Transverse colon (tissue), 4 donors: ENCODE data around the gene DYTN. TPM values are rescaled to one million over a fixed set of nuclear protein-coding genes. Genes with fewer than 3 reads are reported as not detected.

Experiments
- DNase-seq: peaks from one replicate; pipeline ENCODE4 v3.0.0-alpha.2; 2019
- H3K27ac ChIP-seq, 4 donors: fragments of 200-600 bp; sonication (generic); 2 replicates each; pipeline ENCODE4 v1.5.1; 2016 to 2018; ENCODE audit warnings: inconsistent platforms in 4 of 4
- H3K27me3 ChIP-seq: fragments of 200-600 bp; sonication (generic); 2 replicates; pipeline ENCODE4 v1.5.1; 2017; ENCODE audit warnings: inconsistent platforms
- H3K36me3 ChIP-seq, 4 donors: fragments of 200-600 bp; sonication (generic); 2 replicates each; pipeline ENCODE4 v1.5.1; 2017 to 2019; ENCODE audit warnings: inconsistent platforms in 4 of 4
- H3K4me1 ChIP-seq, 4 donors: fragments of 200-600 bp; sonication (generic); 2 replicates each; pipeline ENCODE4 v1.5.1; 2017 to 2020; ENCODE audit warnings: inconsistent platforms in 4 of 4
- H3K4me3 ChIP-seq, 4 donors: fragments of 200-600 bp; sonication (generic); 1 replicate in 1 of 4; 2 replicates in 3 of 4; pipeline versions ENCODE4 v1.5.1 to v1.6.1; 2017 to 2019; ENCODE audit warnings: inconsistent platforms in 4 of 4
- H3K9me3 ChIP-seq, 2 donors: fragments of 200-600 bp; sonication (generic); 2 replicates each; pipeline ENCODE4 v1.5.1; 2017 to 2019; ENCODE audit warnings: inconsistent platforms in 2 of 2
- EP300 ChIP-seq: sonication (generic); formaldehyde crosslinking; IDR thresholded peaks from one replicate; pipeline ENCODE4 v1.6.1; 2017; ENCODE audit warnings: antibody characterized with exemption, low read depth
- POLR2A ChIP-seq: fragments of 450-650 bp; IDR thresholded peaks from one replicate; pipeline ENCODE4 v1.6.1; 2016; ENCODE audit warnings: antibody characterized with exemption, mild to moderate bottlenecking, moderate library complexity
- POLR2AphosphoS5 ChIP-seq, 3 donors: sonication (generic); formaldehyde crosslinking; IDR thresholded peaks; one replicate each; pipeline ENCODE4 v1.6.1; 2016; ENCODE audit warnings: antibody characterized with exemption in 3 of 3
- WGBS, 2 donors: methylation state at CpG; one replicate each; pipeline ENCODE4 v1.1.5; 2018; ENCODE audit warnings: low coverage in 1 of 2; 5-methylcytosine and 5-hydroxymethylcytosine counted together
- in situ Hi-C, 4 donors: fragments of 200-750 bp; cut with MboI; loops; one replicate each; pipeline versions ENCODE4 v1.15.0 to v1.15.1; 2017; ENCODE audit warnings: low sequenced_read_pairs in 3 of 4, low pct_ligation_motif_present in 1 of 4, low pct_unique_long_range_greater_than_20kb in 1 of 4
- intact Hi-C: fragments of 100-400 bp; cut with DNase I; formaldehyde crosslinking; loops from one replicate; pipeline ENCODE4 v1.15.1; 2023; ENCODE audit warnings: low total_unique reads
- total RNA-seq, 4 donors: library from RNA; depleted of rRNA; stranded (reverse); fragments of >200 nt; gene quantifications; one replicate each; pipeline ENCODE4 v1.1.0, GENCODE V29; 2016
- TF ChIP-seq, protein P1 (sequence below), 5 experiments: fragments of 200-600 bp in 3 of 5; fragments of 450-650 bp in 2 of 5; sonication (generic) in 3 of 5; IDR thresholded peaks; 1 replicate in 2 of 5; 2 replicates in 3 of 5; pipeline ENCODE4 v1.5.1; 2016 to 2017; ENCODE audit warnings: antibody characterized with exemption in 5 of 5, inconsistent platforms in 3 of 5, mild to moderate bottlenecking in 2 of 5, moderate library complexity in 1 of 5

Gene DYTN
- total RNA-seq, 4 donors from 2014 or later = not detected

GRCh38 chr2:206688990-206689389, 29.2 kb downstream of the DYTN start:
- Histone ChIP-seq H3K36me3 (no peaks in the 10 kb centered on the region), H3K27ac (no peak overlapping the region), H3K4me1 (no peaks in the 10 kb centered on the region), H3K27me3 (no peaks in the 10 kb centered on the region), H3K4me3 (no peak overlapping the region), H3K9me3 (no peaks in the 10 kb centered on the region)
- TF ChIP-seq POLR2A (no peak), POLR2AphosphoS5 (IDR thresholded peaks at IDR 0.05) (no peak), EP300 (no peak)
- TF ChIP-seq, protein P1, sequence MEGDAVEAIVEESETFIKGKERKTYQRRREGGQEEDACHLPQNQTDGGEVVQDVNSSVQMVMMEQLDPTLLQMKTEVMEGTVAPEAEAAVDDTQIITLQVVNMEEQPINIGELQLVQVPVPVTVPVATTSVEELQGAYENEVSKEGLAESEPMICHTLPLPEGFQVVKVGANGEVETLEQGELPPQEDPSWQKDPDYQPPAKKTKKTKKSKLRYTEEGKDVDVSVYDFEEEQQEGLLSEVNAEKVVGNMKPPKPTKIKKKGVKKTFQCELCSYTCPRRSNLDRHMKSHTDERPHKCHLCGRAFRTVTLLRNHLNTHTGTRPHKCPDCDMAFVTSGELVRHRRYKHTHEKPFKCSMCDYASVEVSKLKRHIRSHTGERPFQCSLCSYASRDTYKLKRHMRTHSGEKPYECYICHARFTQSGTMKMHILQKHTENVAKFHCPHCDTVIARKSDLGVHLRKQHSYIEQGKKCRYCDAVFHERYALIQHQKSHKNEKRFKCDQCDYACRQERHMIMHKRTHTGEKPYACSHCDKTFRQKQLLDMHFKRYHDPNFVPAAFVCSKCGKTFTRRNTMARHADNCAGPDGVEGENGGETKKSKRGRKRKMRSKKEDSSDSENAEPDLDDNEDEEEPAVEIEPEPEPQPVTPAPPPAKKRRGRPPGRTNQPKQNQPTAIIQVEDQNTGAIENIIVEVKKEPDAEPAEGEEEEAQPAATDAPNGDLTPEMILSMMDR (IDR thresholded peaks at IDR 0.05) = no peak
- intact Hi-C loops = no loop called here
- 25 to 57% methylated on average over 1 of the region's 1 CpG for WGBS, 2 donors
- DNase-seq = no peak
- in situ Hi-C loops = loop anchor here in 1 of 4 donors (25.0 kb wide), 1 partner anchor 298 kb away; no protein-coding TSS in a partner anchor

DNA sequence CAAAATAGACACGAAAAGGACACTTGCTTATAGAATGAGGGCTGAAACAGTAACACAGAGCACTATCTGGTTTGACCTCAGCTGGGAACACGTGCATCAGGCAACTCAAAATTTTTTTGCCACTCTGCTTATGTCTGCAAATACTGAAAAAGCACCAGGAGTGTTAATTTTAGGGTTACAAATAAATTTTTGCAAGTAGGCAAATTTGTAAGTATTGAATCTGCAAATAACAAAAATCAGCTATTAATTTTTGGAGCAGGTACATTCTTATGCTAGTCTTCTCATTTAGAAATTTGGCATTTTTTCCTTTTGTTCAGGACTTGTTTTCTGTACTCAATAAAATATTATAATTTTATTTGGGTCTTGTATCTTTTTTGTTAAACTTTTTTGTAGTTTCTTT, 29.7 kb downstream of the DYTN start:
- TF ChIP-seq POLR2A = no peak
- no peaks in the 10 kb centered on the region for H3K9me3 ChIP-seq
- no peaks in the 10 kb centered on the region for H3K4me1 ChIP-seq
- intact Hi-C loops = no loop called here
- no peaks in the 10 kb centered on the region for H3K36me3 ChIP-seq
- in situ Hi-C loops = loop anchor here in 1 of 4 donors (25.0 kb wide), 1 partner anchor 299 kb away; no protein-coding TSS in a partner anchor
- no peak for DNase-seq
- 55 to 65% methylated on average over 2 of the region's 2 CpGs for WGBS, 2 donors
- H3K4me3 ChIP-seq = no peak overlapping the region
- no peaks in the 10 kb centered on the region for H3K27me3 ChIP-seq
- no peak overlapping the region for H3K27ac ChIP-seq

DNA sequence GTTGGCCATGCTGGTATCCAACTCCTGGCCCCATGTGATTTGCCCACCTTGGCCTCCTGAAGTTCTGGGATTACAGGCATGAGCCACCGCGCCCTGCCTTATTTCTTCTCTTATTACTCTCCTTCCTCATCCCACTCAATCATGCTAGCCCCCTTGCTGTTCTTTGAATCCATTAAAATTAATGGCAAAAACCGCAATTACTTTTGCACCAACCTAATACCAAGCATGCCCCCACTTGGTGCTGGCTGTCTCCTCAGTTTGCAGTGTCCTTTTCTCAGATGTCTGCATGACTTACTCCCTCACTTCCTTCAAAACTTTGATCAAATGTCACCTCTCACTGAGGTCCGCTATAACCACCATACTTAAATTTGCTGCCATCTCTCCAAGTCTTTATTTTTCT, 34.6 kb downstream of the DYTN start:
- WGBS, 2 donors = 65 to 94% methylated on average over 4 of the region's 4 CpGs
- in situ Hi-C loops = loop anchor here in 1 of 4 donors (25.0 kb wide), 1 partner anchor 304 kb away; no protein-coding TSS in a partner anchor

GRCh38 chr2:206670531-206671319, 47.5 kb downstream of the DYTN start:
- 72 to 79% methylated on average over 7 of the region's 7 CpGs for WGBS, 2 donors
- Histone ChIP-seq H3K4me3 (no peak overlapping the region), H3K9me3 (no peaks in the 10 kb centered on the region), H3K27ac (no peak overlapping the region), H3K27me3 (no peaks in the 10 kb centered on the region), H3K36me3 (no peaks in the 10 kb centered on the region), H3K4me1 (no peaks in the 10 kb centered on the region)
- TF ChIP-seq, protein P1 (IDR thresholded peaks at IDR 0.05) = no peak
- no peak for TF ChIP-seq POLR2AphosphoS5 (IDR thresholded peaks at IDR 0.05)
- no peak for TF ChIP-seq EP300
- TF ChIP-seq POLR2A = no peak
- in situ Hi-C loops (no loop called here), intact Hi-C loops (no loop called here)
- no peak for DNase-seq

More for the DNA sequence above, 34.6 kb downstream of the DYTN start:
- H3K9me3 ChIP-seq = no peaks in the 10 kb centered on the region
- intact Hi-C loops = no loop called here
- no peak overlapping the region for H3K4me3 ChIP-seq
- H3K27ac ChIP-seq = no peak overlapping the region
- H3K27me3 ChIP-seq = no peaks in the 10 kb centered on the region
- TF ChIP-seq POLR2A (no peak), EP300 (no peak), POLR2AphosphoS5 (IDR thresholded peaks at IDR 0.05) (no peak)
- TF ChIP-seq, protein P1 (IDR thresholded peaks at IDR 0.05) = no peak
- no peaks in the 10 kb centered on the region for H3K4me1 ChIP-seq
- no peak for DNase-seq
- no peaks in the 10 kb centered on the region for H3K36me3 ChIP-seq
